Mucosa of rectum (tissue), 2 donors: ENCODE data around the gene PABPN1L.

Source experiments
- H3K27ac ChIP-seq, 2 donors: one replicate each; pipeline ENCODE4 v1.7.0; 2013; ENCODE audit warnings: inconsistent platforms in 2 of 2, low read depth in 2 of 2, low read length in 2 of 2
- H3K27me3 ChIP-seq, 2 donors: one replicate each; pipeline ENCODE4 v1.7.0; 2013; ENCODE audit warnings: low read length in 2 of 2; ENCODE audit not compliant: control insufficient read depth in 2 of 2, insufficient read depth in 2 of 2
- H3K36me3 ChIP-seq, 2 donors: one replicate each; pipeline ENCODE4 v1.7.0; 2013; ENCODE audit warnings: low read length in 2 of 2; ENCODE audit not compliant: control insufficient read depth in 2 of 2, insufficient read depth in 2 of 2
- H3K4me1 ChIP-seq, 2 donors: one replicate each; pipeline ENCODE4 v1.7.0; 2013; ENCODE audit warnings: low read length in 2 of 2, mild to moderate bottlenecking in 1 of 2; ENCODE audit not compliant: control insufficient read depth in 2 of 2, insufficient read depth in 2 of 2
- H3K4me3 ChIP-seq, 2 donors: one replicate each; pipeline ENCODE4 v1.7.0; 2013; ENCODE audit warnings: low read length in 2 of 2
- H3K9ac ChIP-seq, 2 donors: one replicate each; pipeline ENCODE4 v1.7.0; 2013; ENCODE audit warnings: low read length in 2 of 2, low read depth in 1 of 2, mild to moderate bottlenecking in 1 of 2
- H3K9me3 ChIP-seq, 2 donors: one replicate each; pipeline ENCODE4 v1.7.0; 2013; ENCODE audit warnings: low read length in 2 of 2; ENCODE audit not compliant: control insufficient read depth in 2 of 2
- donor health status: healthy.
- donor health status: Normal muscosa, but diverticular disease.

PABPN1L gene

DNA sequence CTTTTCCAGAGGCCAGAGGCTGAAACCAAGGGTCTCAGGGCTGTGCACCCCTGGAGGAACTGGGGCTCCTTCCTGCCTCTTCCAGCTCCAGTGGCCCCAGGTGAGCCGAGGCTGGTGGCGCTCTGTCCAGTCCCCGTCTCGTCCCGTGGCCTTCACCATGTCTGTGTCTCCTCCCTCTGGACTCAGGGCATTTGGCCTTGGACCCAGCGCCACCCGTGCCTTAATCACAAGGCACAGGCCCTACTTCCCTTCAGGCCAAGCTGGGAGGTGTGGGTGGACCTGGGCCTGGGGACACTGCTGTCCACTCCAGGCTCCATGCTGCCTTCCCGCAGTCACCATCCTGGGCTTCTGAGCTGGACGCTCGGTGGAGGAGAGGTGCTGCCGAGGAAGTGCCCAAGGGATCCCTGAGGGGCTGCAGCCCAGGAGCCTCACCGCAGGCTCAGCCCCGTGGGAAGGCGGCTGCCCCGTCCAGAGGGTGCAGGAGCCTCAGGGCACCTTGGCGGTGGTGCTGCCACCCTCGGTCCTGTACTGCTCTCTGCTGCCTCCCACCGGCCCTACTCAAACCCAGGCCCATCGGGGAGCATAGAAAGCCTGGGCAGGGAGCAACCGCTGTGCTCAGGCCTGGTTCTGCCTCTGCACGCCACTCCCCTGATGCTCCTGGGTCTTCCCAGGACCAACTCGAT, 45.2 kb downstream of the PABPN1L start:
- H3K4me3 ChIP-seq = no peak overlapping the region
- no peaks in the 10 kb centered on the region for H3K27me3 ChIP-seq
- H3K36me3 ChIP-seq = peaks cover 2 to 3% of the 10 kb centered on the region in 2 donors
- no peak overlapping the region for H3K27ac ChIP-seq
- H3K4me1 ChIP-seq = peaks cover 0 to under 1% of the 10 kb centered on the region in 2 donors
- H3K9me3 ChIP-seq = no peaks in the 10 kb centered on the region
- no peak overlapping the region for H3K9ac ChIP-seq

DNA sequence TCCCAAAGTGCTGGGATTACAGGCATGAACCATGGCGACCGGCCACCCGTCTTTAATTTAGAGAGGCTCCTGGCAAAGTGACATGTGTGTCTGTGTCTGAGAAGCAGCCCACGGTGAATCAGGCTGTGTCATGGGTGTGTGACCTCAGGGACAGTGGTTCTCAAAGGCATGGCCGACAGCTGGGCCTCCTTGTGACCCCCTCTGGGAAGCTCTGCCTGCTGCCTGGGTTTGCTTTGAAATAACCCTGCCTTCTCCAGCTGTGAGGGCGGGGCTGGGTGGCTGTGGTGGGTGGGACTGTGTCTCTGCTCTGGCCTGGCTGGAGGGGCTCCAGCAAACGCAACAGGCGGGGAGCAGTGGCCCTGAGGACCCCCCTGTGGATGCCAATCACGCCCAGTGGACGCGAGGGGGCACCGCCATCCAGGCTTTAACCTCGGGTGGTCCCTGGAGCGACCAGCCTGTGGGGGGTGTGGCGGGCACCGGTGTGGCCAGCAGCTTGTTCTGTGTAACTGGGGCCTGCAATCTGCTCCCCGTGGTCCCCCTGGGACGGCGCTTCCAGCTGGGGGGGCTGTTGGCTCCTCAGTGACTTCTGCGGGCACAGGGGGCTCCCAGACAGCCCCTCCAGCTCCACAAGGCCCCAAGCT, 46.0 kb downstream of the PABPN1L start:
- Histone ChIP-seq H3K9ac (no peak overlapping the region), H3K27ac (no peak overlapping the region), H3K36me3 (peaks cover 2 to 3% of the 10 kb centered on the region in 2 donors), H3K4me1 (no peaks in the 10 kb centered on the region), H3K27me3 (no peaks in the 10 kb centered on the region), H3K4me3 (no peak overlapping the region), H3K9me3 (no peaks in the 10 kb centered on the region)

- Histone ChIP-seq H3K9me3 (no peaks in the 10 kb centered on the region), H3K27ac (no peak overlapping the region), H3K4me3 (no peak overlapping the region), H3K36me3 (peaks cover 2 to 3% of the 10 kb centered on the region in 2 donors), H3K4me1 (no peaks in the 10 kb centered on the region), H3K27me3 (no peaks in the 10 kb centered on the region), H3K9ac (no peak overlapping the region)
Observed at GRCh38 chr16:88819126-88819525, 47.3 kb downstream of the PABPN1L start.

DNA sequence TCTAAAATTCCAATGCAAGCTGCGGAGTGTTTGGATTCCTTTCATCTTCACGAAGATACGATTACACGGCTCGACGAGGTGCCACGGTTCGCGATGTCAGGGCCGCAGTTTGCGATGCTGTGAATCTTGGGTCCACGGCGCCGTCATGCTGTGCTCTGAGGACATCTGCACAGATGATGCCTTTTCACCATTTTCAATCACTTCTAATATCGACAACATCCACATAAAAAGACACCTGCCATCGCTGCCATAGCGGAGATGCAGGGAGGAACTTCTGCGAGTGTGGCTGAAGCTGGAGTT, 47.9 kb downstream of the PABPN1L start:
- H3K27ac ChIP-seq = no peak overlapping the region
- H3K4me1 ChIP-seq = no peaks in the 10 kb centered on the region
- H3K9ac ChIP-seq = no peak overlapping the region
- peaks cover 2 to 3% of the 10 kb centered on the region in 2 donors for H3K36me3 ChIP-seq
- no peak overlapping the region for H3K4me3 ChIP-seq
- no peaks in the 10 kb centered on the region for H3K9me3 ChIP-seq
- no peaks in the 10 kb centered on the region for H3K27me3 ChIP-seq

DNA sequence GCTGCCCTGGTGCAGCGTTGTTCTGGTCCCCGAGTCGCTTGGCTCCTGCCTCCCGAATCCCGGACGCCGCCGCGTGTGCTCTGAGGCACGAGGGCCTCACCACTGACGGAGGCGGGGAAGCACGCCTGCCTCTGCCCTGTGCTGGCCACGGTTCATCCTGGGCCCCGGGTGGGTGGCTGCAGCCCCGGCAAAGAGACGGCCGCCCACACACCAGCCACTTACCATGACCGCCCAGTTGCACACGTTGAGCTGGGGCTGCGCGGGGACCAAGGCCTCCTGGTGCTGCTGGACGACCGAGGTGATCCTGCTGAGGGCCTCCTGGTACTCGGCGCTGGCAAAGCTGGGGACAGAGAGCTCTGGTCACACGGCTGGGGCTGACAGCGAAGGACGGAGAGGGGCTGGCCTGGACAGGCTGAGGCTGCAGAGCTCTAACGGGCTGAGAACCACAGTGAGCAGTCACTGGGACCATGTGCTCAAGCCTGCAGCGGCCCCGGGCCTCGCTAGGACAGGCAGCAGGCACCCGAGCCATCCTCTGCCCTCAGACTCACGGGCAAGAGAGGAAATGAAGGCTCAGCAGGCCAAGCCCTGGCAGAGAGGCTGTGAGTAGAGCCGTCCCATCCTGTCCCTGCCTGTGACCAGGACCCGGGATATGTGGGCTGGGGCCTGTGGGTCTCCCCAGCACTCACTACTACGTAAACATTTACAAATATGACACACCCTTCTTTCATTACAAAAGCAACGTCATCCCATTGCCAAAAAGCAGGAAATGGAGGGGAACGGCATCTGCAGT, 48.5 kb downstream of the PABPN1L start:
- Histone ChIP-seq H3K9me3 (no peaks in the 10 kb centered on the region), H3K36me3 (peaks cover 2 to 3% of the 10 kb centered on the region in 2 donors), H3K4me1 (peaks cover under 1 to 3% of the 10 kb centered on the region in 2 donors), H3K27ac (no peak overlapping the region), H3K4me3 (no peak overlapping the region), H3K27me3 (no peaks in the 10 kb centered on the region), H3K9ac (no peak overlapping the region)

- Histone ChIP-seq H3K9ac (no peak overlapping the region), H3K4me1 (peaks cover 10% of the 10 kb centered on the region in 2 donors), H3K36me3 (peaks cover 0 to under 1% of the 10 kb centered on the region in 2 donors), H3K4me3 (no peak overlapping the region), H3K27me3 (no peaks in the 10 kb centered on the region), H3K9me3 (no peaks in the 10 kb centered on the region), H3K27ac (no peak overlapping the region)
Observed at GRCh38 chr16:88816736-88817535, 49.5 kb downstream of the PABPN1L start.

DNA sequence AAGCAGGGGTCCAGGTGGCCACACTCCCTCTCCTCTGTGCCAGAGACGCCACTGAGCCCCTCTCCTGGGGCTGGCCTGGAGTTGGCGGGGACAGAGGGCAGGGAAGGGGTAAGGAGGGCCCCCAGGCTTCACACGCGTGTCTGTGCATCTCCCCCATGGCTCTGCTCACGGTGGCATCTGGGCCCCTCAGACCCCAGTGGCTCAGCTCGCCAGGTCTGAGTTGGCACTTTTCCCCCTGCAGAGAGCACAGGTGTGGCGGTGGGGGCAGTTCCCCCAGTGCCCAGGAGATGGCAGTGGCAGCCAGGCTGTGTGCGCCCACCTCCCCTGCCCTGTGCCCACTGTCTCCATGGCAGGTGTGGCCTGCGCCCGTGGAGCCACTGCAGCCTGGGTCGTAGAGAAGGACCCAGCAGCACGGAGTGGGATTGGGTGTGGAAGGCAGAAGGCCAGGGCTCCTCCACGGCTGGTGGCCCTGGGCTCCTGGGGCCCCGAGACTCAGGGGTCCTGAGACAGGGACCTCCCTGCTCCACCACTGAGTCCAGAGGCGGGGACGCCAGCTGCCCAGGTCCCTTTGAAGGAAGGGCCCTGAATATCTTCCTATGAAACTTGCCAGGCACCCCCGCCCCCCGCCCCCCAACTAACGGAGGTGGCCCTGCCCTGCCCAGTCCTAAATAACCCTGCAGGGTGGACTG, 50.4 kb downstream of the PABPN1L start:
- Histone ChIP-seq H3K36me3 (no peaks in the 10 kb centered on the region), H3K4me3 (no peak overlapping the region), H3K4me1 (peaks cover 11 to 13% of the 10 kb centered on the region in 2 donors), H3K9ac (no peak overlapping the region), H3K27me3 (no peaks in the 10 kb centered on the region), H3K9me3 (no peaks in the 10 kb centered on the region), H3K27ac (no peak overlapping the region)

DNA sequence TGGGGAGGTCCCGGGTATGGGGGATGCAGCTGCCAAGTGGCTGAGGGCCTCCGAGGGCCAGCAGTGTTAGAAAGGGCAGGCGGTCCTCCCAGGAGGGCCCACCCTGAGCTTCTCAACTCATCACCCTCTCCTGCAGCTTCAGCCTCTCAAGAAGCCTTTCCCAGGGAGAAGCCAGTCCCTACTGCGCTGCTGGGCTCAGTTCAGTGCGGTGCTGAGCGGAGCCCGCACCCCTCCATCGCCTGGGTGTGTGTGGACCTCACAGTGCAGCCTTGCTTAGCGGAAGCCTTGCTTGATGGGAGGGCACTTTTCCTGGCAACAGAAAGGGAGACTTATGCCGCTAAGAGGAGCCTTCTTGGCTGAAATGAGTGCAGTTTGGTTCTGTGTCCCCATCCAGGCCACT, 51.2 kb downstream of the PABPN1L start:
- H3K4me1 ChIP-seq = peaks cover 19 to 21% of the 10 kb centered on the region in 2 donors
- H3K27me3 ChIP-seq = no peaks in the 10 kb centered on the region
- H3K27ac ChIP-seq = no peak overlapping the region
- no peaks in the 10 kb centered on the region for H3K36me3 ChIP-seq
- no peaks in the 10 kb centered on the region for H3K9me3 ChIP-seq
- H3K4me3 ChIP-seq = no peak overlapping the region
- no peak overlapping the region for H3K9ac ChIP-seq

DNA sequence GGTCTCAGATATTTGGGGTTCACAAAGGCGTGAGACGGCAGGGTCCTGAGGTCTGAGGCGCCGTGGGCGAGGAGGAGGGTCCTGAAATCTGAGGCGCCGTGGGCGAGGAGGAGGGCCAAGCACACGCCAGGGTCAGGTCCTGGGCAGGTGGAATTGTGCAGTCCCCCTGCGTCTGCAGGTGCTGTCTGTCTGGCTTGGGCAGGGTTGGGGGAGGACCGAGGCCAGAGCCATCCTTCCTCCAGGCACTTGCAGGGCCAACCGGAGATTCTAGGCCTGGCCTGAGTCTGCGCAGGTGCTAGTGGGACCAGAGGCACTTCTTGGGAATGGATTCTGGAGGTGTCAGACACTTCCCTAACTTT, 52.3 kb downstream of the PABPN1L start:
- H3K27ac ChIP-seq = no peak overlapping the region

More for the DNA sequence above, 52.3 kb downstream of the PABPN1L start:
- Histone ChIP-seq H3K4me1 (peaks cover 24 to 27% of the 10 kb centered on the region in 2 donors), H3K4me3 (no peak overlapping the region), H3K9me3 (no peaks in the 10 kb centered on the region), H3K9ac (peak overlapping the region in 1 of 2 donors; percentile 19), H3K27me3 (no peaks in the 10 kb centered on the region), H3K36me3 (peaks cover 5 to 8% of the 10 kb centered on the region in 2 donors)
